Peyer's patch (tissue), 4 donors: Measurements from ENCODE around the gene CIAO2A. TPM values are rescaled to one million over a fixed set of nuclear protein-coding genes. Genes with fewer than 3 reads are reported as not detected.

Experiments
- DNase-seq, 3 donors: peaks; one replicate each; pipeline ENCODE4 v3.0.0-alpha.2; 2017 to 2019
- H3K27ac ChIP-seq, 4 donors: fragments of 200-600 bp; sonication (generic); one replicate each; pipeline ENCODE4 v1.5.1; 2016 to 2019
- H3K27me3 ChIP-seq, 2 donors: fragments of 200-600 bp; sonication (generic); one replicate each; pipeline ENCODE4 v1.5.1; 2019
- H3K36me3 ChIP-seq, 3 donors: fragments of 200-600 bp; sonication (generic); one replicate each; pipeline ENCODE4 v1.5.1; 2016 to 2019
- H3K4me1 ChIP-seq, 4 donors: fragments of 200-600 bp; sonication (generic); one replicate each; pipeline ENCODE4 v1.5.1; 2016 to 2019
- H3K4me3 ChIP-seq, 4 donors: fragments of 200-600 bp; sonication (generic); 1 replicate in 3 of 4; 2 replicates in 1 of 4; pipeline ENCODE4 v1.5.1; 2016 to 2019; ENCODE audit warnings: mild to moderate bottlenecking in 1 of 4
- H3K9me3 ChIP-seq, 4 donors: fragments of 200-600 bp; sonication (generic); one replicate each; pipeline ENCODE4 v1.5.1; 2016 to 2019; ENCODE audit warnings: mild to moderate bottlenecking in 1 of 4
- POLR2A ChIP-seq, 2 donors: fragments of 450-650 bp; IDR thresholded peaks; one replicate each; pipeline ENCODE4 v1.5.1; 2017; ENCODE audit warnings: antibody characterized with exemption in 2 of 2, mild to moderate bottlenecking in 2 of 2, moderate library complexity in 2 of 2
- small RNA-seq, 2 donors: library from RNA; depleted of rRNA; stranded (forward); fragments of <200 nt; gene quantifications; one replicate each; pipeline ENCODE3, GENCODE V24; 2016
- total RNA-seq, 4 donors: library from RNA; depleted of rRNA; stranded (reverse); fragments of >200 nt; gene quantifications; one replicate each; pipeline ENCODE4 v1.1.0, GENCODE V29; 2016
- TF ChIP-seq, protein P1 (sequence below), 6 experiments: fragments of 450-650 bp in 4 of 6; fragments of 200-600 bp in 2 of 6; sonication (generic) in 1 of 6; IDR thresholded peaks; one replicate each; pipeline ENCODE4 v1.5.1; 2017 to 2019; ENCODE audit warnings: antibody characterized with exemption in 6 of 6, mild to moderate bottlenecking in 3 of 6, moderate library complexity in 1 of 6

CIAO2A gene
- total RNA-seq, 4 donors from 2014 or later, result 56.3 to 137 (median 78.0) TPM

DNA sequence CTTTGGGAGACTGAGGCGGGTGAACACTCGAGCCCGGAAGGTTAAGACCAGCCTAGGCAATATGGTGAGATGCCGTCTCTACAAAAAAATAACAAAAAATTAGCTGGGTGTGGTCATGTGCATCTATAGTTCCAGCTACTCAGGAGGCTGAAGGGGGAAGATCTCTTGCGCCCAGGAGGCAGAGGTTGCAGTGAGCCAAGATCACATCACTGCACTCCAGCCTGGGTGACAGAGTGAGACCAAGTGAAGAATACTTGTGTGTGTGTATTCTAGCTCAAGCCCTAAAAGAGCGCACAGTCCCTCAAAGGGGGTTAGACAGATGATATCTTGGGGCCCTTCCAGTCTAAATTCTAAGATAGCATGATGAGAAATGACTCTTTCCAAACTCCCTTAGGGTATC lies 71.1 kb downstream of the CIAO2A start:
- Histone ChIP-seq H3K9me3 (no peaks in the 10 kb centered on the region), H3K4me1 (peaks cover 0 to 77% (median 5%) of the 10 kb centered on the region in 4 donors), H3K4me3 (no peak overlapping the region), H3K27me3 (no peaks in the 10 kb centered on the region), H3K27ac (peak overlapping the region in 2 of 4 donors; percentile 61 to 72), H3K36me3 (peaks cover 0 to 8% (median 0%) of the 10 kb centered on the region in 3 donors)
- no peak for TF ChIP-seq POLR2A (IDR thresholded peaks at IDR 0.05)
- TF ChIP-seq, protein P1, sequence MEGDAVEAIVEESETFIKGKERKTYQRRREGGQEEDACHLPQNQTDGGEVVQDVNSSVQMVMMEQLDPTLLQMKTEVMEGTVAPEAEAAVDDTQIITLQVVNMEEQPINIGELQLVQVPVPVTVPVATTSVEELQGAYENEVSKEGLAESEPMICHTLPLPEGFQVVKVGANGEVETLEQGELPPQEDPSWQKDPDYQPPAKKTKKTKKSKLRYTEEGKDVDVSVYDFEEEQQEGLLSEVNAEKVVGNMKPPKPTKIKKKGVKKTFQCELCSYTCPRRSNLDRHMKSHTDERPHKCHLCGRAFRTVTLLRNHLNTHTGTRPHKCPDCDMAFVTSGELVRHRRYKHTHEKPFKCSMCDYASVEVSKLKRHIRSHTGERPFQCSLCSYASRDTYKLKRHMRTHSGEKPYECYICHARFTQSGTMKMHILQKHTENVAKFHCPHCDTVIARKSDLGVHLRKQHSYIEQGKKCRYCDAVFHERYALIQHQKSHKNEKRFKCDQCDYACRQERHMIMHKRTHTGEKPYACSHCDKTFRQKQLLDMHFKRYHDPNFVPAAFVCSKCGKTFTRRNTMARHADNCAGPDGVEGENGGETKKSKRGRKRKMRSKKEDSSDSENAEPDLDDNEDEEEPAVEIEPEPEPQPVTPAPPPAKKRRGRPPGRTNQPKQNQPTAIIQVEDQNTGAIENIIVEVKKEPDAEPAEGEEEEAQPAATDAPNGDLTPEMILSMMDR (IDR thresholded peaks at IDR 0.05), result no peak
- no peak for DNase-seq

Small RNA genes lying within 50 kb of the gene (small RNA-seq; reads per million reads assigned to genes)
- gene RF00019, result 0 reads per million in 2 donors

Other genes starting within 250 kb of the CIAO2A start
- 100 to 1,000 TPM in 2 of 4 donors, 10 to 100 TPM in 2; 64.6 to 189 (median 125) TPM for gene DAPK2, start 47.4 kb downstream of the CIAO2A start, total RNA-seq
- gene SNX1, start 2.1 kb upstream of the CIAO2A start, total RNA-seq, result 100 to 1,000 TPM in 1 of 4 donors, 10 to 100 TPM in 3; 65.6 to 122 (median 83.8) TPM
- 10 to 100 TPM in 1 of 4 donors, under 1 TPM in 2, not detected in 1; 0.38 to 13.2 (median 0.40) TPM for gene SNX22, start 57.9 kb upstream of the CIAO2A start, total RNA-seq
- gene PPIB, start 69.2 kb upstream of the CIAO2A start, total RNA-seq, result 100 to 1,000 TPM; 120 to 244 (median 200) TPM